Suprapubic skin (tissue), 3 donors: ENCODE measurements around the gene C20orf96.

ENCODE experiments used
- CTCF ChIP-seq, 2 donors: fragments of 200-600 bp in 1 of 2; fragments of 450-650 bp in 1 of 2; sonication (generic) in 1 of 2; IDR thresholded peaks; one replicate each; pipeline ENCODE4 v1.5.1; 2016 to 2019; ENCODE audit warnings: antibody characterized with exemption in 2 of 2, mild to moderate bottlenecking in 1 of 2, moderate library complexity in 1 of 2
- POLR2A ChIP-seq, 2 donors: fragments of 450-650 bp; IDR thresholded peaks; one replicate each; pipeline ENCODE4 v1.6.1; 2017; ENCODE audit warnings: antibody characterized with exemption in 2 of 2, mild to moderate bottlenecking in 2 of 2, moderate library complexity in 2 of 2

GRCh38 chr20:258269-258858 lies 32.2 kb downstream of the C20orf96 start:
- TF ChIP-seq POLR2A (IDR thresholded peaks at IDR 0.05), result no peak
- TF ChIP-seq CTCF (IDR thresholded peaks at IDR 0.05), result no peak
